HEK293T (cell line): ENCODE results near the gene SLC35F2.
"Not testable (repeated sequence)": the region's sequence is repeated elsewhere in the genome, so short reads cannot be mapped to it uniquely, and the experiment has no call there.

Experiments
- ARNT ChIP-seq: fragments of 450-650 bp; IDR thresholded peaks from 2 replicates; pipeline ENCODE4 v1.6.1; 2017; ENCODE audit warnings: mild to moderate bottlenecking
- BHLHE40 ChIP-seq: fragments of 450-650 bp; IDR thresholded peaks from 2 replicates; pipeline ENCODE4 v1.6.1; 2016; ENCODE audit warnings: mild to moderate bottlenecking, moderate library complexity, borderline replicate concordance
- CTBP1 ChIP-seq: fragments of 450-650 bp; IDR thresholded peaks from 2 replicates; pipeline ENCODE4 v1.6.1; 2016; ENCODE audit warnings: borderline replicate concordance
- ELF4 ChIP-seq: fragments of 450-650 bp; IDR thresholded peaks from 2 replicates; pipeline ENCODE4 v1.6.1; 2017; ENCODE audit warnings: antibody characterized with exemption
- FOXA1 ChIP-seq: fragments of 450-650 bp; IDR thresholded peaks from 2 replicates; pipeline ENCODE4 v1.6.1; 2016; ENCODE audit warnings: mild to moderate bottlenecking
- FOXK2 ChIP-seq: fragments of 450-650 bp; IDR thresholded peaks from 2 replicates; pipeline ENCODE4 v1.6.1; 2016; ENCODE audit warnings: mild to moderate bottlenecking
- FOXM1 ChIP-seq: fragments of 450-650 bp; IDR thresholded peaks from 2 replicates; pipeline ENCODE4 v1.6.1; 2017; ENCODE audit warnings: mild to moderate bottlenecking, borderline replicate concordance
- HDGF ChIP-seq: fragments of 450-650 bp; IDR thresholded peaks from 2 replicates; pipeline ENCODE4 v1.6.1; 2017; ENCODE audit warnings: antibody characterized with exemption, borderline replicate concordance
- LEF1 ChIP-seq: fragments of 450-650 bp; IDR thresholded peaks from 2 replicates; pipeline ENCODE4 v1.6.1; 2017; ENCODE audit warnings: mild to moderate bottlenecking, borderline replicate concordance
- NFRKB ChIP-seq: fragments of 450-650 bp; IDR thresholded peaks from 2 replicates; pipeline ENCODE4 v1.6.1; 2016; ENCODE audit warnings: mild to moderate bottlenecking, moderate library complexity
- PKNOX1 ChIP-seq: fragments of 450-650 bp; IDR thresholded peaks from 2 replicates; pipeline ENCODE4 v1.6.1; 2016
- SP1 ChIP-seq: fragments of 450-650 bp; IDR thresholded peaks from 2 replicates; pipeline ENCODE4 v1.6.1; 2017
- SUZ12 ChIP-seq: fragments of 450-650 bp; IDR thresholded peaks from 2 replicates; pipeline ENCODE4 v1.6.1; 2016; ENCODE audit warnings: mild to moderate bottlenecking
- ZNF384 ChIP-seq: fragments of 450-650 bp; IDR thresholded peaks from 2 replicates; pipeline ENCODE4 v1.6.1; 2016

GRCh38 chr11:107833926-107834325 is 24.7 kb downstream of the SLC35F2 start:
- TF ChIP-seq FOXM1, HDGF, FOXA1, SUZ12, CTBP1, ARNT, SP1, BHLHE40, ELF4, ZNF384, FOXK2, PKNOX1, NFRKB, LEF1: not testable (repeated sequence)
